GM18868 (cell line): Measurements from ENCODE around the gene TWSG1.
"Not testable (repeated sequence)": the region's sequence is repeated elsewhere in the genome, so short reads cannot be mapped to it uniquely, and the experiment has no call there.

Experiments used
- ATAC-seq: cut with Tn5 transposase; IDR thresholded peaks from one replicate; pipeline ENCODE4 v1.9.1; 2021; ENCODE audit warnings: mild to moderate bottlenecking, moderate library complexity; ENCODE audit not compliant: unreplicated experiment

Gene TWSG1

DNA sequence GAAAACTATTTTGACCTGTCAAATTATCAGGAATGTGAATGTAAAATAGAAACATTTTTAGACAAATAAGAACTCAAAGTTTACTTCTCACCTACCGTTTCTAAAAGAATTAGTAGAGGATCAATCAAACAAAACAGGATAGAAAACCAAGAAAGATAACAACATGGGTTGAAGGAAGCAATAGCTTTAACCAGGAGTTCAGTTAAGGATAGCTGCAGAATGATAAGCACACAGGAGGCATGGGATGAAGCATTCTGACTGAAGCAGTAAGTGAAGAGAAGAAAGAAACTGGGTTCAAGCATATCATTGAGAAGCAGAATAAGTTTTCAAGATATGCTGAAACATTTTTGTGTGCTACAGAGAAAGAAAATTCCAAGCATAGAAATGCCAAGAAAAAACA is 52.3 kb downstream of the TWSG1 start:
- ATAC-seq: no peak

DNA sequence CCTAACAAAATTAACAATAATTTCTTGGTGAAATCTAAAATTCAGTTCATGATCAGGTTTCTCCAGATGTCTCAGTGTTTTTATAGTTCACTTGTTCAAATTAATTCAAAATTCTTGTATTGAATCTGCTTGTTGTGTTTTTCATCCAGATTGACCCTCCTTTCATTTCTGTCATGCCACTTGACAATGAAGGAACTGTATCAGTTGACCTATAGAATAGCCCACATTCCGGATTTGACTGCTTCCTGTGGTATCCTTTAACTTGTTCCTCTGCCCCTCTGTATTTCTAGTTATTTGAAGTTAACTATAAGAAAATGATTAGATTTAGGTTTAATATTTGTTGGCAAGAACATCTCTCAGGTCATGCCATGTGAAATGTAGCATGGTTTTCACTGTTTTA is 53.3 kb downstream of the TWSG1 start:
- ATAC-seq: no peak

DNA sequence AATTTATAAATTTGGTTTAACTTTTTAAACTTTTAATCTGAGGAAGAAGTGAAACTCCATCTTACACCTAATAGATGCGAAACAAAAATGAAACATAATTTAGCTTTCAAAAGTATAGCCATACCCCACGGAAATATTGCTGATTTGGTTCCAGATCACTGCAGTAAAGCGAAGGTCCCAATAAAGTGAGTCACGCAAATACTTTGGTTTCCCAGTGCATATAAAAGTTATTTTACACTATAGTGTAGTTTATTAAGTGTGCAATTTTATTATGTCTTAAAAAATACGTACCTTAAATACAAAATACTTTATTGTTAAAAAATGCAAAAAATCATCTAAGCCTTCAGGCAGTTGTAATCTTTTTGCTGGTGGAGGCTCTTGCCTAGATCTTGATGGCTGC is 55.1 kb downstream of the TWSG1 start:
- no peak for ATAC-seq

DNA sequence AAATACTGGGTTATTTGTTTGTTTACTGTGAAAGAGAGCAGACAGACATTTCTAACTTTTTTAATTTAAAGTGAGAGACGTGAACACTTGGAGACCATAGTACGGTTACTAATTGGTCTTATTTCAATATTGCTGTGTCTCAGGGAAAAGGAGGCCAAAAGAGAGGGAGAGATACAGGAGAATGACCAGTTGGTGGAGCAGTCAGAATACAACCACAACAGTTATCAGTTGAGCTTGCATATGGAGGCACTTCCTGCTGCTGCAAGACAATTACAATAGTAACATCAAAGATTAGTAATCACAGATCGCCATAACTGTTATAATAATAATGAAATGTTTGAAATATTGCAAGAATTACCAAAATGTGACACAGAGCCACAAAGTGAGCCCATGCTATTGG is 58.2 kb downstream of the TWSG1 start:
- no peak for ATAC-seq

DNA sequence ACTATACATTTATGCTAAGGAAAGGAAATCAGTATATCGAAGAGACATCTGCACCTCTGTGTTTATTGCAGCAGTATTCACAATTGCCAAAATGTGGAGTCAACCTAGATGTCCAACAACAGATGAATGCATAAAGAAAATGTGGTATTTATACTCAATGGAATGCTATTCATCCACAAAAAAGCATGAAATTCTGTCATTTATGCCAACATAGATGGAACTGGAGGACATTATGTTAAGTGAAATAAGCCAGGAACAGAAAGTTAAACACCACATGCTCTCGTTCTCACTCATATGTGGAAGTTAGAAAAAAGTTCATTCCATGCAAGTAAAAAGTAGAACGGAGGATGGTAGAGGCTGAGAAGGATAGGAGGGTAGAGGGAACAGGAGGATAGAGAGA is 59.5 kb downstream of the TWSG1 start:
- no peak for ATAC-seq

DNA sequence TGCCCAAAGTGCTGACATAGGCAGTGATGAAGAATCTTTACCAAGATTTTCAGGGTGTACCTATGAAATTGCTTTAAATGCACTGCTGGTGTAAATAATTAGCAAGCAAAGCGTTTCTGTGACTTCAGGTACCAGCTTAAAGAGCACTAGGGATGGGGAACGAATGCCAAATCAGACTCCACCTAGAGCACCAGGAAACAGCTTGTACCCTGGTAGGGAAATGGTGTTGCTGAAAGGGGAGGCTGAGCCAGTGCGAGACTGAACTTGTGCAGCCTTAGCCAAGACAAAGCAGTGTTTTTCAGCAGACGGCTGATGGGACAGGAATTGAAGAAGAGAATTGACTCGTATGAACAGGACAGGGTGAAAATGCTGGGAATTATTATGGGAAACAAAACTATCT is 65.6 kb downstream of the TWSG1 start:
- no peak for ATAC-seq

DNA sequence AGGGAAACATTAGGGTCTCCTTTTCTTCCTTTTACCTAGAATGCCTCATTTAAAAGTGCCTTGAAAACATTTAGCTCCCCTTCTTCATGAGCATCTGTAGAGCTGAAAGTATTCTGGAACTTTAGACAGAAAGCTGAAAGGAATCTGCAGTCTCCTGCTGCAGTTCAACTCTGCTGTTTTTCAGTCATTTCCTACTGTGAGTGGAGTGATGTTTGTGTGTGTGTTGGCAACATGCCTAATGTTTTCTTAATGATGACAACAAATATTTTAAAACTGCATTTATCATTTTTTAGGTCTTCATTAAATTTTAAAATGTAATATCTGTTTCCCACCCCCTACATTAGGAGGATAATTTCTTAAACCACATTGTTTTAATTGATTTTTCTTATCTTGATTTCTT is 66.6 kb downstream of the TWSG1 start:
- no peak for ATAC-seq

DNA sequence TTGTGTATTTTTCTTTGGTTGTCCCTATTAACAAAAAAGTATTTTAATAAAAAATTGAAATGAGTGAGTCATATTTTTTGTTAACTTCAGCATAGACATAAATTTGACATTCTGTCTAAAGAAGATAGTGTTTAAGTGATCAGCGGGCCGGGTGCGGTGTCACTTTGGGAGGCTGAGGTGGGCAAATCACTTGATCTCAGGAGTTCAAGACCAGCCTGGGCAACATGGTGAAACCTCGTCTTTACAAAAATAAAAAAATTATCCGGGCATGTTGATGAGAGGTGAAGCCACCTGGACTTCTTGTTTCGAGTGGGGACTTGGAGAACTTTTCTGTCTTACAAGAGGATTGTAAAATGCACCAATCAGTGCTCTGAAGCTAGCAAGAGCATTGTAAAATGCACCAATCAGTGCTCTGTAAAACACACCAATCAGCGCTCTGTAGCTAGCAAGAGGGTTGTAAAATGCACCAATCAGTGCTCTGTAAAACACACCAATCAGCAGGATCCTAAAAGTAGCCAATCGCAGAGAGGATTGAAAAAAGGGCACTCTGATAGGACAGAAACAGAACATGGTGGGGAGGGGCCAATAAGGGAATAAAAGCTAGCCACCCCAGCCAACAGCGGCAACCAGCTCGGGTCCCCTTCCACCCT is 67.9 kb downstream of the TWSG1 start:
- ATAC-seq: not testable (repeated sequence)

DNA sequence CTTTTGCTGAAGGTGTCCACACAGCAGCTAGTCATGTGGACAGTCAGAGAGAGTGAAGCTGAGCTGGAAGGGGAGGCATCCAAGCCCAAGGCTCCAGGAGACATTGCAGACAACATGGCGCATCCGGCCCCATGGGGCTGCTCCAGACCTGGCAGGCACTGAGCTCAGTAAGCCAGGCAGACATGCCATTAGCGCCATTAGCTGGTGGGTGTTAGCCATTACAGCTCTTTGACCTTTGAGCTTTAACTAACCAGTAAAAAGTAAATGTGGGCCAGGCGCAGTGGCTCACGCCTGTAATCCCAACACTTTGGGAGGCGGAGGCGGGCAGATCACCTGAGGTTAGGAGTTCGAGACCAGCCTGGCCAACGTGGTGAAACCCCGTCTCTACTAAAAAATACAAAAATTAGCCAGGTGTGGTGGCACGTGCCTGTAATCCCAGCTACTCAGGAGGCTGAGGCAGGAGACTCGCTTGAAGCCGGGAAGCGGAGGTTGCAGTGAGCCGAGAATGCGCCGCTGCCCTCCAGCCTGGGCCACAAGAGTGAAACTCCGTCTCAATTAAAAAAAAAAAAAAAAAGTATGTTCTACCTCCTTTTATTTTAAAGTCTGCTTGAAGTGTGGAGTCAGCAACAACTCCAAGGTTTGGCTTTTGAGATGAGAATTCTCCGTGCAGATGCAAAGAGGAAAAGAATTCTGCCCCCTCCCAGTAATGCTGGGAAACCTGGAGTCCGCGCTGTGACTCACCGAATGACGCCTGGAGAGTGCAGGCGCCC is 69.4 kb downstream of the TWSG1 start:
- ATAC-seq: no peak

DNA sequence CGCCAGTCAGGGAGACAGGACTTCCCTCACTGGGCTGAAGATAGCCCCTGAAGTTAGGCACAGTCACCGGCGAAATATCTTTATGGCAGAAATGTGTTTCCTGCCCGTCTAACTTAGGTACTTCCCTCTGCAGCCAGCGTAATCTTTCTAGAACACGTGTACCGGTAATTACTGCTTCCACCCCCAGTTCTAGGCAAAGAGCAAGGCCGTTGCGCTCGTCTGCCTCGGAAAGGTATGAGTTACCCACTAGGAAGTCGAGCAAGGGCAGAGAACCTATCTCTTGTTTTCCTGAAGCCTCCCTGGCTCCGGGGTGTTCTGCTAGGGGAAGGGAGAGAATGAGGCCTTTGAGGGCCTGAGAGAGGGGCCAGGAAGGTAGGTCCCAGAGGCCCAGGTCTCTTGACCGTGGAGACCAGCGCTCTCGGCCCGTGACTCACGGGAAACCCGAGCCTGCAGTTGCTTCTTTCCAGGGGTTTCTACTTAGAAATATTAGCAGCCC is 70.0 kb downstream of the TWSG1 start:
- peak; percentile 63 for ATAC-seq

DNA sequence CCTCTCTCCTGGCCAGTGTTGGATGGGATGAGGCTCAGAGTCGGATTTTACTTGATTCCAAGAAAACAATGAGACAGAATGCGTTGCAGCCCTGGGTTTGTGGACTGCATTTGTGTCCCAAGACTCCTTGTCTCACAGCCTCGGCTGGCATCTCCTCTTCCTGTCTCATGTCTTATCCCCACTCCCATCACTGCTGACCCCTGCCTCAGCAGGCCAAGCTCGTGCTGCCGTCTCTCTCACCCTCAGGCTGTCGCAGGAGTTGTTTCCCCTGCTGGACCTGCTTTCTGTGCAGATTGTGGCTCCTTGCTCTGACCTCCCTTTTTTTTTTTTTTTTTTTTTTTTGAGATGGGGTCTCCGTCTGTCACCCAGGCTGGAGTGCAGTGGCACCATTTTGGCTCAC is 70.6 kb downstream of the TWSG1 start:
- ATAC-seq: no peak

DNA sequence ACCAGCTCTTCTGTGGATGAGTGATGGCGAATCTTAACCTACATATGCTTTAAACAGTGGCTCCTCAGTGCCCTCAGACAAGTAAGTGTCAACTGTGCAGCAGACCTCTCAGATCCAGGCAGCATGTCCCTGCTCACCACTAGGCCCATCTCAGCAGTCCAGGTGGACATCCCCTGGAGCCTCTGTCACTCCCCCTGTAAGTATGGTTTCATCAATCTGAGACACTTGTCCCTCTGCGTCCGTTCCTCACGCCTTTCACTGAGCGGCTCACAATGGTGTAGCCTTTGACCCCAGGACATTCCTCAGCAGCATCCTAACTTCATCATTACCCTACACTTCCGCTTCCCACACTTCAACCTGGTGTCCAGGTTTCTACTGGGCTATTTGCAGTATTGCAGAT is 71.4 kb downstream of the TWSG1 start:
- ATAC-seq: no peak

DNA sequence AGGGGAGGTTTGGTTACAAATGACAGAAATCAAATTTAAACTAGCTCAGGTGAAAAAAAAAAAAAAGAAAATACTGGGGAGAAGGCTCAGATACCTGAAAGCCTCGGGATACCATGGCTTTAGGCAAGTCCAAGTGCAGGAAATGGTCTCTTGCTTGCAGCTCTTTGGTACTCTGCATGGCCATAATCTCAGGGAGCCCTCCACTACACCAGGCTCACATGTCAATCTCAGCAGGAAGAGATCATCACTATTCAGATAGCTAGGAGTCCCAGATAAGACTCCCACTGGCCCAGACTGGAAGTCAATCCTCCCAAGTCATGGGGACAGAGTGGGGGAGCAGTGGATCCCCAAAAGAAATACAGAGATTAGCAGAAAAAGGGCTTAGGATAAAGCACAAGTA is 75.9 kb downstream of the TWSG1 start:
- no peak for ATAC-seq

DNA sequence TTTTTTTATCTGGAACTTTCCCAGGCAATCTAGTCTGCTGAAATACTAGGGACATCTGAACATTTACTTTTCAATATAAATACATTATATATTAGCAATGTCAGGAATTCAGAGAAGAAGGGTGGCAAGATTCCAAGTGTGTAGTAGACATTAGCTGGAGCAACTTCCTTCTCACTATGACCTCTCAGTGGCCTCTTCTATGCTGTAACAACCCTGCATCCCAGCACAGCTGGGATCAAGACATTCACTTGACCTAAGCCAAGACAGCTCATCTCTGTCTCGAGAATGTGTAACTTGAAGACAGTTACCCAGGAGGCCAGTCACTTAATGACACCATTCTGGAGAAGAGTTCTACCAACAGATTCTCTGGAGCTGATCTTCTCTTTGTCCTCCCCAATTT is 79.0 kb downstream of the TWSG1 start:
- no peak for ATAC-seq

DNA sequence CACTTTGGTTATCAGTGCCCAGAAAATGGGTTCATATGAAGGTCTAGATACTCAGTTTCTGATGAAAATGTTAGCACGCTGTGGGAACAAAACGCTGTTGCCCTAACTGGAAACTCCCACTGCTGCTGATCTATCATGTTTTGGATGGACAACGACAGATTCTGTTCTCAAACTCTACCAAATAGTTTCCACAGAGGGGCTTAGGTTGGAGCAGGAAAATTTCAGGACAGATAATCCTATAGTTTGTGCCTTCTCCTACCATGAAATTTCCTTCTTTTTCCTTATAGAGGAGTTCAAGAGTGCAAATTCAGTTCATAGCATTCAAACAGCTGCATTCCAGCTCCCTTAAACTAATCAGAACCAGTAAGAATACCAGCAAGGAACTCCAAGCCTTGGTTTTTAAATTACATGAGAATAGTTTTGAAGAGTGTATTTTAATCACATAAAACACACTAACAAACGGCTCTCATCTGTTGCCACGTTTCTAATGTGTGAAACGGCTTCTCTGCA is 82.0 kb downstream of the TWSG1 start:
- no peak for ATAC-seq

DNA sequence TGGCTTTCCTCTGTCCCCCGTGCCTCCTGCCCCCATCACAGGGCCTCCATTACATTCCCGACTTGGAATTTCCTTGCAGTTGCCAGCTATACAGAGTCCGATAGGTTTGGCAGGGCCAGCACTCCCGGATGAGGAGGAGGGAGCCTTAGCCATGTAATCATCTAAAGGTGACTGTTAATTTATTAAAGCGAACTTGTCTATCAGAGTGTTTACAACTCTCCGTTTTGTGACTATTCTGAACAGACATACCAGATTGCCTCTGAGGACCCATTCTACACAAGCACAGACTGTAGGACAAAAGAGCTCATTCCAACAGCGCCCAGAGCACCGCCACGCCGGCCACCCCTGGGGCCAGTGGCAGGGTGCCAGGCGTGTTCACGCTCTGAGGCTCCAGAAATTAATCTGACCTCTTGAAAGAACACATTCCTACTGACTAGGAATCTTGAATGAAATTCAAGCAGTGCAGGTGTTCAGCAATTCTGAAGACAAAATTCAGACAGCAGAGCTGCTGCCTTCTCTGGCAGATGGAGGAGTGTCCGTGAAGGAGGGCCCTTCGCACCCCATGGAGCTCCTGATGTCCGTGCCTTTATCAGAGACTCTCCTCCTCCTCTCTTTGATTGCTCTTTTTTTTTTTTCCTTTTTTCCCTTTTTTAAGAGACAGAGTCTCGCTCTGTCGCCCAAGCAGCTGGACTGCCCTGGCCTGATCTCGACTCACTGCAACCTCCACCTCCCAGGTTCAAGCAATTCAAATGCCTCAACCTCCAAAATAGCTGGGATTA is 82.7 kb downstream of the TWSG1 start:
- ATAC-seq: no peak

DNA sequence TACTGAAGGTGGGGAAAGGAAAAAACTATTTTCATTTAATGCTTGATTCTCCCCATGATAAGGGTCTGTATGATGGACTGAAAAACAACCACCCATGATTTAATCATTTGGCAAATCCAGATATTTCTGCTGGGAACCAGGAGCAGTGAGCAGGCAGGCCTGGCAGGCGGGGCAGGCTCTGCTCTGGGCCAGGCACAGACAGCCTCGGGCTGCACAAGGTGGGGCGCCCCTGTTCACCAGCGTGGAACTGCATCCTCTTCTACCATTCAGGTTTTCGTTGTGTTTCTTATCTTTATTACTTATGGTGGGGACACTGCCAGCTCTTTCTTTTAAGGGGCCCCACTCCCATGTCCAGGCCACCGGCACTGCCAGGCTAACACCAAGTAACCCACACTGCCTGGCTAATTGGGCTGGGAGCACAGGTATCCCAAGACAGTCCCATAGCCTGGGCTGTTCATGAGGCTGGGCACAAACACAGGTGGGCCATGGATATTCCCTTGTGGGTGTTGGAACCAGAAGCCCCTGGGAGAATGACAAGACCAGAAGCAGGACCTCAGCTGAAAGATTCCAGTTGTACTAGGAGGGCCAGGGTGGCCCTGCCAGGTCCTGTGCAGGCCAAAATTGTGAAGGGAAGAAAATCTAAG is 83.6 kb downstream of the TWSG1 start:
- ATAC-seq: no peak

DNA sequence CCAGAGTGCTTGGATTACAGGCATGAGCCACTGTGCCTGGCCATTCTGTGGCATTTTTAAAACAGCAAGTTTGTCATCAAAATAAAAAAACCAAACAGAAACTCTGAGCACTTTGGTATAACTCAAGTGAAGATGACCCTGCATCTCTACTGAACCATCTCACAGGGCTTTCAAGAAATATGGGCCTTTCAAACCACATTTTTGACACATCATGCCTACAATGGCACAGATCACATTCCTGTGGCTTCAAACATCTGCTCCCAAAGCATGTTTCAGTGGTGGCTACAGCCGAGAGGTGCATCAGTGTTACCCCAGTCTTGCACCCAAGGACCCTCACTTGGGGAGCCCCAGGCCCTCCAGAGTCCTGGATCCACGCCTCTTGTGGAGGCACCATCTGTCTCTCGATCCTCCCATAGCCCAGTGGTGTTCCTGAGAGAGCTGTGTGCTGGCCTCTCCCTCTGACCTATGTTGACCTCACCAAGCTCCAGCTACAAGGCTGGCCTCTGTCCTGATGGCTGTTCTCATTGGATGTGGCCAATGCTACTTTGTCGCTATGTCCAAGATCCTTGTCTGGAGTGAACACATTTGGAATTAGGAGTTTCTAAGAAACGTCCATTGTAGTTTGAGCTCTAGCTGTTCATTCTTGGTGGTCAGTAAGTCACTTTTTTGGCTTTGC is 85.5 kb downstream of the TWSG1 start:
- ATAC-seq: no peak

DNA sequence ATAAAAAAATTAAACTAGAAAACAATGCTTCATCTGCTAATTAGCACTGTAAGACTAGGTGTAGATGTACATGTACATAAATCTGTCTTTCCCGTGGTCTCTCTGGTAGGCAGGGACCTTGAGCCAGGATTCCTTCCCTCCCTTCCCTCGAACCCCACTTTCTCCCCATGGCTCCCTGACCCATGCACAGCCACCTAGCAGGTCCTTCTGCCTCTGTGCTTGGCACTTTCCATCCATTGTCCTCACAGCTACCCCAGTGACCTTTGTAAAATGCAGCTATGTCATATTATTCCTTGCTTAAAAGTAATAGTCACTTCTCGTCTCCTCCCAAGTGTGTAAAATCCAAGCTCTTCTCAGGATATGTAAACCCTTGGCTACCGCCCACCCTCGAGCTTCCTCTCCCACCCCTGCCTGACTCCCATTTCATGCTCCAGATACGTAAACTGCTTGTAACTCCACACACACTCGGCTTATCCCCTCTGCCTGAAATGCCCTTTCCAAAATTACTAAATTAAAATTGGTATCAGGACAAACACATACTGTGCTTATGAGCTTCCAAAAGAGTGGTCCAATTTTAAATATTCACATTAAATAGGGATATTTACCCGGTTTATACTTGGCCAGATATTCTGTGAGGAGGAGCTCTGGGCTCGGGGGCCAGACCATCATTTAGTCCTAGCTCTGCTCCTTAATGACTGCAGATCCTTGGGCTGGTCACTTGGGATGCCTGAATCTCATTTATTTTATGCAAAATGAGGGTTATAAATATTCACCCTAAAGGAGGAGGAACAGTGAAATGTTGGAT is 86.7 kb downstream of the TWSG1 start:
- ATAC-seq: no peak

DNA sequence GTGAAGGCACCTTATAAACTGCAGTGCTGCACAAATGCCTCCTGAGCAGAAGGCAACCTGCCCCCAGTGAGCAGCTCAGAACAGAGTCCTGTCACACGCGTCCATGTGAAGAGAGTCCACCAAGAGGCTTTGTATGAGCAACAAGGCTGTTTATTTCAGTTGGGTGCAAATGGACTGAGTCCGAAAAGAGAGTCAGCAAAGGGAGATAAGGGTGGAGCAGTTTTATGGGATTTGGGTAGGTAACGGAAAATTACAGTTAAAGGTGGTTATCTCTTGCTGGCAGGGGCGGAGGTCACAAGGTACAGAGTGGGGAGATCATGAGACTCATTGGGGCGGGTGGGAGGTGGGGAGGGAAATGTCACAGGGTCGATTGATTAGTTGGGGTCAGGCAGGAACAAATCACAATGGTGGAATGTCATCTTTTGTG is 87.3 kb downstream of the TWSG1 start:
- ATAC-seq: no peak
